Skeletal muscle satellite cell (primary cell): ENCODE data around the gene YTHDF1.

ENCODE experiments used
- H3K27me3 ChIP-seq: 2 replicates; pipeline ENCODE4 v1.7.0; 2013; ENCODE audit warnings: low read length; ENCODE audit not compliant: control insufficient read depth, insufficient read depth
- H3K36me3 ChIP-seq: 2 replicates; pipeline ENCODE4 v1.7.0; 2013; ENCODE audit warnings: mild to moderate bottlenecking, control low read depth, low read length; ENCODE audit not compliant: insufficient read depth
- H3K4me1 ChIP-seq: 2 replicates; pipeline ENCODE4 v1.7.0; 2013; ENCODE audit warnings: low read length; ENCODE audit not compliant: control insufficient read depth, insufficient read depth
- H3K4me2 ChIP-seq: 2 replicates; pipeline ENCODE4 v1.7.0; 2013; ENCODE audit warnings: mild to moderate bottlenecking, low read length
- H3K4me3 ChIP-seq: 2 replicates; pipeline ENCODE4 v1.7.0; 2013; ENCODE audit warnings: low read length
- H3K9ac ChIP-seq: 2 replicates; pipeline ENCODE4 v1.7.0; 2013; ENCODE audit warnings: mild to moderate bottlenecking, low read depth, low read length, moderate library complexity
- H3K9me3 ChIP-seq: replicated peaks from 2 replicates; pipeline ENCODE4 v1.7.0; 2013; ENCODE audit warnings: mild to moderate bottlenecking, control low read depth, low read length

YTHDF1 gene

GRCh38 chr20:63246490-63247288 is 30.8 kb upstream of the YTHDF1 start:
- H3K36me3 ChIP-seq, result no peaks in the 10 kb centered on the region
- peaks cover 36% of the 10 kb centered on the region for H3K27me3 ChIP-seq
- H3K9ac ChIP-seq, result no peak overlapping the region
- H3K4me2 ChIP-seq, result peak overlapping the region; percentile 2
- no peaks in the 10 kb centered on the region for H3K9me3 ChIP-seq
- H3K4me3 ChIP-seq, result no peak overlapping the region
- peaks cover 4% of the 10 kb centered on the region for H3K4me1 ChIP-seq

GRCh38 chr20:63244468-63244867 is 28.5 kb upstream of the YTHDF1 start:
- no peaks in the 10 kb centered on the region for H3K9me3 ChIP-seq
- peaks cover 34% of the 10 kb centered on the region for H3K27me3 ChIP-seq
- H3K4me1 ChIP-seq, result peaks cover 4% of the 10 kb centered on the region
- H3K36me3 ChIP-seq, result no peaks in the 10 kb centered on the region
- H3K4me2 ChIP-seq, result no peak overlapping the region
- H3K9ac ChIP-seq, result no peak overlapping the region
- H3K4me3 ChIP-seq, result no peak overlapping the region

GRCh38 chr20:63243604-63244247 is 27.8 kb upstream of the YTHDF1 start:
- Histone ChIP-seq H3K36me3 (no peaks in the 10 kb centered on the region), H3K4me2 (no peak overlapping the region), H3K9ac (no peak overlapping the region), H3K9me3 (no peaks in the 10 kb centered on the region), H3K4me3 (no peak overlapping the region), H3K27me3 (peaks cover 30% of the 10 kb centered on the region), H3K4me1 (peaks cover 4% of the 10 kb centered on the region)

GRCh38 chr20:63242736-63243135 is 26.8 kb upstream of the YTHDF1 start:
- H3K4me1 ChIP-seq, result peaks cover 4% of the 10 kb centered on the region
- H3K36me3 ChIP-seq, result no peaks in the 10 kb centered on the region

GRCh38 chr20:63241272-63241671 is 25.3 kb upstream of the YTHDF1 start:
- Histone ChIP-seq H3K27me3 (peaks cover 22% of the 10 kb centered on the region), H3K9ac (no peak overlapping the region), H3K9me3 (no peaks in the 10 kb centered on the region), H3K4me3 (no peak overlapping the region), H3K4me2 (no peak overlapping the region), H3K4me1 (no peaks in the 10 kb centered on the region), H3K36me3 (no peaks in the 10 kb centered on the region)

More at GRCh38 chr20:63242736-63243135, 26.8 kb upstream of the YTHDF1 start:
- no peak overlapping the region for H3K4me2 ChIP-seq
- peaks cover 30% of the 10 kb centered on the region for H3K27me3 ChIP-seq
- H3K9ac ChIP-seq, result no peak overlapping the region
- H3K4me3 ChIP-seq, result no peak overlapping the region
- H3K9me3 ChIP-seq, result no peaks in the 10 kb centered on the region

GRCh38 chr20:63240004-63240403 is 24.1 kb upstream of the YTHDF1 start:
- H3K9me3 ChIP-seq, result no peaks in the 10 kb centered on the region
- no peak overlapping the region for H3K4me2 ChIP-seq
- H3K4me1 ChIP-seq, result no peaks in the 10 kb centered on the region
- H3K27me3 ChIP-seq, result peaks cover 21% of the 10 kb centered on the region
- no peak overlapping the region for H3K4me3 ChIP-seq
- no peaks in the 10 kb centered on the region for H3K36me3 ChIP-seq
- no peak overlapping the region for H3K9ac ChIP-seq

- H3K9ac ChIP-seq, result no peak overlapping the region
- H3K4me3 ChIP-seq, result no peak overlapping the region
Observed at GRCh38 chr20:63239431-63239830, 23.5 kb upstream of the YTHDF1 start.

GRCh38 chr20:63238514-63239125 is 22.7 kb upstream of the YTHDF1 start:
- Histone ChIP-seq H3K4me1 (no peaks in the 10 kb centered on the region), H3K9ac (no peak overlapping the region), H3K4me3 (no peak overlapping the region), H3K4me2 (no peak overlapping the region), H3K9me3 (no peaks in the 10 kb centered on the region), H3K36me3 (no peaks in the 10 kb centered on the region), H3K27me3 (peaks cover 19% of the 10 kb centered on the region)

More at GRCh38 chr20:63239431-63239830, 23.5 kb upstream of the YTHDF1 start:
- no peak overlapping the region for H3K4me2 ChIP-seq
- no peaks in the 10 kb centered on the region for H3K4me1 ChIP-seq
- no peaks in the 10 kb centered on the region for H3K36me3 ChIP-seq
- no peaks in the 10 kb centered on the region for H3K9me3 ChIP-seq
- peaks cover 19% of the 10 kb centered on the region for H3K27me3 ChIP-seq

GRCh38 chr20:63238031-63238430 is 22.1 kb upstream of the YTHDF1 start:
- peaks cover 22% of the 10 kb centered on the region for H3K27me3 ChIP-seq
- H3K9ac ChIP-seq, result no peak overlapping the region
- H3K36me3 ChIP-seq, result no peaks in the 10 kb centered on the region
- H3K9me3 ChIP-seq, result no peaks in the 10 kb centered on the region
- H3K4me2 ChIP-seq, result no peak overlapping the region
- H3K4me1 ChIP-seq, result no peaks in the 10 kb centered on the region
- no peak overlapping the region for H3K4me3 ChIP-seq

- Histone ChIP-seq H3K4me1 (peaks cover 8% of the 10 kb centered on the region), H3K9me3 (no peaks in the 10 kb centered on the region), H3K4me3 (no peak overlapping the region), H3K9ac (no peak overlapping the region), H3K4me2 (no peak overlapping the region), H3K27me3 (peaks cover 21% of the 10 kb centered on the region), H3K36me3 (no peaks in the 10 kb centered on the region)
Observed at GRCh38 chr20:63236116-63236837, 20.3 kb upstream of the YTHDF1 start.

GRCh38 chr20:63235399-63235983 is 19.6 kb upstream of the YTHDF1 start, which contains the start of gene BIRC7:
BIRC7 (plus strand) TSS chr20:63235905; CDS start chr20:63236097, 192 bp downstream.
- Histone ChIP-seq H3K27me3 (peaks cover 25% of the 10 kb centered on the region), H3K4me2 (no peak within 1 kb of the TSS), H3K9me3 (no peaks in the 10 kb centered on the region), H3K4me1 (peaks cover 8% of the 10 kb centered on the region), H3K9ac (no peak within 1 kb of the TSS), H3K36me3 (no peaks in the 10 kb centered on the region), H3K4me3 (no peak within 1 kb of the TSS)
